Thyroid gland (tissue), 4 donors: ENCODE measurements around the gene MAP6. TPM values are rescaled to one million over a fixed set of nuclear protein-coding genes. Genes with fewer than 3 reads are reported as not detected.

Experiments used
- DNase-seq, 2 donors: peaks; one replicate each; pipeline ENCODE4 v3.0.0-alpha.2; 2019
- H3K27ac ChIP-seq, 3 donors: fragments of 200-600 bp; sonication (generic); 1 replicate in 2 of 3; 2 replicates in 1 of 3; pipeline ENCODE4 v1.5.1; 2016 to 2019; ENCODE audit warnings: mild to moderate bottlenecking in 1 of 3, moderate library complexity in 1 of 3
- H3K27me3 ChIP-seq: fragments of 200-600 bp; sonication (generic); one replicate; pipeline ENCODE4 v1.5.1; 2019
- H3K36me3 ChIP-seq, 2 donors: fragments of 200-600 bp; sonication (generic); one replicate each; pipeline ENCODE4 v1.5.1; 2016 to 2019
- H3K4me1 ChIP-seq, 2 donors: fragments of 200-600 bp; sonication (generic); one replicate each; pipeline ENCODE4 v1.5.1; 2017 to 2019
- H3K4me3 ChIP-seq, 3 donors: fragments of 200-600 bp; sonication (generic); replicated peaks in 1 of 3; 1 replicate in 2 of 3; 2 replicates in 1 of 3; pipeline ENCODE4 v1.5.1; 2016; ENCODE audit warnings: mild to moderate bottlenecking in 1 of 3
- H3K9me3 ChIP-seq: fragments of 200-600 bp; sonication (generic); one replicate; pipeline ENCODE4 v1.5.1; 2017
- CTCF ChIP-seq, 6 experiments: fragments of 200-600 bp in 3 of 6; fragments of 450-650 bp in 3 of 6; sonication (generic) in 3 of 6; IDR thresholded peaks; one replicate each; pipeline ENCODE4 v1.5.1; 2016 to 2019; ENCODE audit warnings: antibody characterized with exemption in 6 of 6, mild to moderate bottlenecking in 2 of 6, inconsistent platforms in 1 of 6, moderate library complexity in 1 of 6
- POLR2A ChIP-seq, 2 donors: fragments of 450-650 bp; IDR thresholded peaks; one replicate each; pipeline ENCODE4 v1.6.1; 2017; ENCODE audit warnings: antibody characterized with exemption in 2 of 2, mild to moderate bottlenecking in 2 of 2, moderate library complexity in 1 of 2
- WGBS, 2 donors: methylation state at CpG; one replicate each; pipeline ENCODE4 v1.1.5; 2017; 5-methylcytosine and 5-hydroxymethylcytosine counted together
- intact Hi-C: fragments of 100-400 bp; cut with DNase I; formaldehyde crosslinking; loops from one replicate; pipeline ENCODE4 v1.15.1; 2023
- total RNA-seq, 4 donors: library from RNA; depleted of rRNA; stranded (reverse); fragments of >200 nt; gene quantifications; one replicate each; pipeline ENCODE4 v1.2.3, GENCODE V29; 2016

MAP6 gene
- total RNA-seq, 4 donors from 2014 or later = 4.8 to 13.8 (median 9.4) TPM

- WGBS, 2 donors = 84 to 92% methylated on average over 1 of the region's 1 CpG
- H3K4me1 ChIP-seq = no peaks in the 10 kb centered on the region
- TF ChIP-seq CTCF (IDR thresholded peaks at IDR 0.05) = no peak
- TF ChIP-seq POLR2A (IDR thresholded peaks at IDR 0.05) = no peak
- H3K27me3 ChIP-seq = no peaks in the 10 kb centered on the region
- no peak overlapping the region for H3K27ac ChIP-seq
- no peaks in the 10 kb centered on the region for H3K9me3 ChIP-seq
- no peak for DNase-seq
- no peaks in the 10 kb centered on the region for H3K36me3 ChIP-seq
- no peak overlapping the region for H3K4me3 ChIP-seq
- intact Hi-C loops = no loop called here
These were observed 9.0 kb downstream of the MAP6 start for GRCh38 chr11:75659836-75660235.

- WGBS, 2 donors = 86 to 93% methylated on average over 6 of the region's 6 CpGs
- no peaks in the 10 kb centered on the region for H3K9me3 ChIP-seq
- H3K27ac ChIP-seq = no peak overlapping the region
- no peaks in the 10 kb centered on the region for H3K36me3 ChIP-seq
- no peak for DNase-seq
- TF ChIP-seq CTCF (IDR thresholded peaks at IDR 0.05) = no peak
- no peak for TF ChIP-seq POLR2A (IDR thresholded peaks at IDR 0.05)
- H3K4me3 ChIP-seq = no peak overlapping the region
- intact Hi-C loops = no loop called here
- H3K27me3 ChIP-seq = no peaks in the 10 kb centered on the region
- no peaks in the 10 kb centered on the region for H3K4me1 ChIP-seq
These were observed 12.7 kb downstream of the MAP6 start for GRCh38 chr11:75656044-75656727.

- no peaks in the 10 kb centered on the region for H3K36me3 ChIP-seq
- DNase-seq = no peak
- H3K27ac ChIP-seq = no peak overlapping the region
- intact Hi-C loops = no loop called here
- H3K4me1 ChIP-seq = no peaks in the 10 kb centered on the region
- no peaks in the 10 kb centered on the region for H3K27me3 ChIP-seq
- H3K9me3 ChIP-seq = no peaks in the 10 kb centered on the region
- no peak overlapping the region for H3K4me3 ChIP-seq
- TF ChIP-seq POLR2A (IDR thresholded peaks at IDR 0.05) (no peak), CTCF (IDR thresholded peaks at IDR 0.05) (no peak)
These were observed 13.2 kb downstream of the MAP6 start for GRCh38 chr11:75655605-75656004.

- Histone ChIP-seq H3K27ac (no peak overlapping the region), H3K36me3 (no peaks in the 10 kb centered on the region), H3K9me3 (no peaks in the 10 kb centered on the region), H3K4me3 (no peak overlapping the region), H3K4me1 (no peaks in the 10 kb centered on the region), H3K27me3 (no peaks in the 10 kb centered on the region)
- no peak for TF ChIP-seq POLR2A (IDR thresholded peaks at IDR 0.05)
- TF ChIP-seq CTCF (IDR thresholded peaks at IDR 0.05) = no peak
- WGBS, 2 donors = 80 to 91% methylated on average over 3 of the region's 3 CpGs
- intact Hi-C loops = no loop called here
- no peak for DNase-seq
These were observed 14.5 kb downstream of the MAP6 start for GRCh38 chr11:75654314-75654713.

- Histone ChIP-seq H3K9me3 (no peaks in the 10 kb centered on the region), H3K4me3 (no peak overlapping the region), H3K36me3 (no peaks in the 10 kb centered on the region), H3K4me1 (no peaks in the 10 kb centered on the region), H3K27me3 (no peaks in the 10 kb centered on the region), H3K27ac (no peak overlapping the region)
- DNase-seq = no peak
- WGBS, 2 donors = 94% methylated on average over 1 of the region's 1 CpG
- no peak for TF ChIP-seq CTCF (IDR thresholded peaks at IDR 0.05)
- TF ChIP-seq POLR2A (IDR thresholded peaks at IDR 0.05) = no peak
- intact Hi-C loops = no loop called here
These were observed 15.3 kb downstream of the MAP6 start for GRCh38 chr11:75653532-75653931.
